Measurements from ENCODE around the gene COX20.

COX20 gene

GRCh38 chr1:244837597-244838258 is 2.3 kb downstream of the COX20 start:
- no peak for TF ChIP-seq CTCF (conservative IDR thresholded peaks at IDR 0.05)
- peak overlapping the region; percentile 100 for H3K27ac ChIP-seq

GRCh38 chr1:244839656-244840055 is 4.2 kb downstream of the COX20 start:
- no peak for TF ChIP-seq CTCF (conservative IDR thresholded peaks at IDR 0.05)
- peak overlapping the region; percentile 100 for H3K27ac ChIP-seq

- TF ChIP-seq CTCF (conservative IDR thresholded peaks at IDR 0.05), result no peak
- H3K27ac ChIP-seq, result peak overlapping the region; percentile 100
Observed at GRCh38 chr1:244840219-244840794, 4.8 kb downstream of the COX20 start.

GRCh38 chr1:244841273-244841927 is 5.9 kb downstream of the COX20 start:
- no peak for TF ChIP-seq CTCF (conservative IDR thresholded peaks at IDR 0.05)
- peak overlapping the region; percentile 100 for H3K27ac ChIP-seq

GRCh38 chr1:244843148-244843978 is 7.9 kb downstream of the COX20 start:
- peak overlapping the region; percentile 100 for H3K27ac ChIP-seq
- TF ChIP-seq CTCF (conservative IDR thresholded peaks at IDR 0.05), result no peak

GRCh38 chr1:244844155-244845121 is 9.0 kb downstream of the COX20 start:
- H3K27ac ChIP-seq, result peak overlapping the region; percentile 100
- TF ChIP-seq CTCF (conservative IDR thresholded peaks at IDR 0.05), result no peak
